Measurements from ENCODE around the gene ZNF276. TPM values are rescaled to one million over a fixed set of nuclear protein-coding genes. Genes with fewer than 3 reads are reported as not detected.

ZNF276 gene
- total and polyA plus RNA-seq, 2 donors (not counting 1 experiment from before 2014, with no cell fraction given): 82.7 to 110 TPM

- H3K4me1 Mint-ChIP-seq: peaks cover 5% of the 10 kb centered on the region
- H3K4me3 Mint-ChIP-seq: no peak overlapping the region
- no peak for DNase-seq
- Histone ChIP-seq H3K36me3 (replicated peaks in 1 of 2; ENCODE audit: control extremely low read depth in 1 of 2, control insufficient read depth in 1 of 2, extremely low read depth in 1 of 2, insufficient read depth in 2 of 2, low read length in 1 of 2) (peaks cover 0 to 89% of the 10 kb centered on the region in 2 experiments), H3K9ac (ENCODE audit: low read length) (no peak overlapping the region), H3K27ac (ENCODE audit: low read length in 2 of 2) (no peak overlapping the region), H4K20me1 (ENCODE audit: control insufficient read depth, insufficient read depth, low read length, poor library complexity, severe bottlenecking) (peaks cover 95% of the 10 kb centered on the region), H3K4me2 (replicated peaks; ENCODE audit: low read depth, low read length, poor library complexity, severe bottlenecking) (no peak overlapping the region), H2AFZ (ENCODE audit: insufficient read depth, low read depth, low read length, poor library complexity, severe bottlenecking) (no peak overlapping the region), H3K4me3 (ENCODE audit: control extremely low read depth in 1 of 5, extremely low read depth in 1 of 5, insufficient read depth in 1 of 5, low read depth in 2 of 5, low read length in 4 of 5) (no peak overlapping the region), H3K9me3 (ENCODE audit: control extremely low read depth in 1 of 3, control insufficient read depth in 2 of 3, insufficient read depth in 1 of 3, low read length in 2 of 3) (no peaks in the 10 kb centered on the region), H3K27me3 (replicated peaks in 1 of 4; ENCODE audit: control extremely low read depth in 1 of 4, control insufficient read depth in 3 of 4, insufficient read depth in 4 of 4, low read length in 3 of 4) (no peaks in the 10 kb centered on the region), H3K4me1 (ENCODE audit: control insufficient read depth in 2 of 2, insufficient read depth in 2 of 2, low read length in 2 of 2) (peaks cover 0 to 6% of the 10 kb centered on the region in 2 donors), H3K79me2 (ENCODE audit: control insufficient read depth, insufficient read depth, low read length) (peaks cover 56% of the 10 kb centered on the region)
- ChIA-PET POLR2A (no interaction called here), CTCF (no interaction called here)
- intact Hi-C loops (cut with micrococcal nuclease): no loop called here
- ATAC-seq (ENCODE audit: low read depth): no peak
- no peaks in the 10 kb centered on the region for H3K9me3 Mint-ChIP-seq (ENCODE audit: insufficient read depth)
- WGBS (ENCODE audit: insufficient coverage): 97% methylated on average over 21 of the region's 21 CpGs
- no peak overlapping the region for H3K27ac Mint-ChIP-seq
- no peak for TF ChIP-seq EZH2 (IDR thresholded peaks at IDR 0.05; ENCODE audit: borderline replicate concordance, insufficient read depth, low read depth, low read length, poor library complexity, severe bottlenecking)
- TF ChIP-seq, protein P1, sequence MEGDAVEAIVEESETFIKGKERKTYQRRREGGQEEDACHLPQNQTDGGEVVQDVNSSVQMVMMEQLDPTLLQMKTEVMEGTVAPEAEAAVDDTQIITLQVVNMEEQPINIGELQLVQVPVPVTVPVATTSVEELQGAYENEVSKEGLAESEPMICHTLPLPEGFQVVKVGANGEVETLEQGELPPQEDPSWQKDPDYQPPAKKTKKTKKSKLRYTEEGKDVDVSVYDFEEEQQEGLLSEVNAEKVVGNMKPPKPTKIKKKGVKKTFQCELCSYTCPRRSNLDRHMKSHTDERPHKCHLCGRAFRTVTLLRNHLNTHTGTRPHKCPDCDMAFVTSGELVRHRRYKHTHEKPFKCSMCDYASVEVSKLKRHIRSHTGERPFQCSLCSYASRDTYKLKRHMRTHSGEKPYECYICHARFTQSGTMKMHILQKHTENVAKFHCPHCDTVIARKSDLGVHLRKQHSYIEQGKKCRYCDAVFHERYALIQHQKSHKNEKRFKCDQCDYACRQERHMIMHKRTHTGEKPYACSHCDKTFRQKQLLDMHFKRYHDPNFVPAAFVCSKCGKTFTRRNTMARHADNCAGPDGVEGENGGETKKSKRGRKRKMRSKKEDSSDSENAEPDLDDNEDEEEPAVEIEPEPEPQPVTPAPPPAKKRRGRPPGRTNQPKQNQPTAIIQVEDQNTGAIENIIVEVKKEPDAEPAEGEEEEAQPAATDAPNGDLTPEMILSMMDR (IDR thresholded peaks at IDR 0.05): no peak
- no peaks in the 10 kb centered on the region for H3K27me3 Mint-ChIP-seq
Measured at GRCh38 chr16:89733792-89734191, 12.5 kb downstream of the ZNF276 start.

DNA sequence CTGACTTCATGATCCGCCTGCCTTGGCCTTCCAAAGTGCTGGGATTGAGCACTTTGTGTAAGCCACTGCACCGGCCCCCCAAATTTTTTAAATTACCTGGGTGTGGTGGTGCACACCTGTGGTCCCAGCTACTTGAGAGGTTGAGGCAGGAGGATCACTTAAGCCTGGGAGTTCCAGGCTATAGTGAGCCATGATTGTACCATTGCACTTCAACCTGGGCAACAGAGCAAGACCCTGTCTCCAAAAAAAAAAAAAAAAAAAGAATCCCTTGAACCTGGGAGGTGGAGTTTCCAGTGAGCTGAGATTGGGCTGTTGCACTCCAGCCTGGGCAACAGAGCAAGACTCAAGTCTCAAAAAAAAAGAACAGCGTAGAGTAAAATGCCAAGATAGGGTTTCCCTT lies 15.2 kb downstream of the ZNF276 start:
- Histone ChIP-seq H3K9ac (ENCODE audit: low read length) (no peak overlapping the region), H3K9me3 (ENCODE audit: control extremely low read depth in 1 of 3, control insufficient read depth in 2 of 3, insufficient read depth in 1 of 3, low read length in 2 of 3) (no peaks in the 10 kb centered on the region), H3K79me2 (ENCODE audit: control insufficient read depth, insufficient read depth, low read length) (peaks cover 29% of the 10 kb centered on the region), H3K4me2 (replicated peaks; ENCODE audit: low read depth, low read length, poor library complexity, severe bottlenecking) (no peak overlapping the region), H3K27ac (ENCODE audit: low read length in 2 of 2) (no peak overlapping the region), H3K36me3 (replicated peaks in 1 of 2; ENCODE audit: control extremely low read depth in 1 of 2, control insufficient read depth in 1 of 2, extremely low read depth in 1 of 2, insufficient read depth in 2 of 2, low read length in 1 of 2) (peaks cover 0 to 89% of the 10 kb centered on the region in 2 experiments), H2AFZ (ENCODE audit: insufficient read depth, low read depth, low read length, poor library complexity, severe bottlenecking) (no peak overlapping the region), H4K20me1 (ENCODE audit: control insufficient read depth, insufficient read depth, low read length, poor library complexity, severe bottlenecking) (peaks cover 71% of the 10 kb centered on the region), H3K4me3 (ENCODE audit: control extremely low read depth in 1 of 5, extremely low read depth in 1 of 5, insufficient read depth in 1 of 5, low read depth in 2 of 5, low read length in 4 of 5) (no peak overlapping the region), H3K27me3 (replicated peaks in 1 of 4; ENCODE audit: control extremely low read depth in 1 of 4, control insufficient read depth in 3 of 4, insufficient read depth in 4 of 4, low read length in 3 of 4) (no peaks in the 10 kb centered on the region), H3K4me1 (ENCODE audit: control insufficient read depth in 2 of 2, insufficient read depth in 2 of 2, low read length in 2 of 2) (peaks cover 0 to 10% of the 10 kb centered on the region in 2 donors)
- ChIA-PET CTCF (interaction anchor here (0.7 kb wide), 1 partner anchor 141 kb away, joined by 3 read pairs; no protein-coding TSS in a partner anchor), POLR2A (interaction anchor here (0.6 kb wide), 1 partner anchor 172 kb away, joined by 10 read pairs; no protein-coding TSS in a partner anchor)
- no peak for DNase-seq
- intact Hi-C loops (cut with micrococcal nuclease): no loop called here
- no peaks in the 10 kb centered on the region for H3K9me3 Mint-ChIP-seq (ENCODE audit: insufficient read depth)
- peaks cover 10% of the 10 kb centered on the region for H3K4me1 Mint-ChIP-seq
- no peak for TF ChIP-seq EZH2 (IDR thresholded peaks at IDR 0.05; ENCODE audit: borderline replicate concordance, insufficient read depth, low read depth, low read length, poor library complexity, severe bottlenecking)
- TF ChIP-seq, protein P1 (IDR thresholded peaks at IDR 0.05): no peak
- 100% methylated on average over 2 of the region's 3 CpGs for WGBS (ENCODE audit: insufficient coverage)
- ATAC-seq (ENCODE audit: low read depth): no peak
- H3K27ac Mint-ChIP-seq: no peak overlapping the region
- H3K4me3 Mint-ChIP-seq: no peak overlapping the region
- no peaks in the 10 kb centered on the region for H3K27me3 Mint-ChIP-seq

All from B cell (primary cell).